Hindlimb muscle (tissue), 1 donor: ENCODE data around the gene ACADVL. TPM values are rescaled to one million over a fixed set of nuclear protein-coding genes. Genes with fewer than 3 reads are reported as not detected.
"Not testable (repeated sequence)": the region's sequence is repeated elsewhere in the genome, so short reads cannot be mapped to it uniquely, and the experiment has no call there.

Experiments used
- DNase-seq: peaks from one replicate; pipeline ENCODE4 v3.0.0-alpha.2; 2013
- polyA plus RNA-seq: library from polyadenylated mRNA; unstranded; fragments of 120-200 nt; gene quantifications from one replicate; pipeline ENCODE4 v1.2.1, GENCODE V29; 2013; ENCODE audit not compliant: insufficient read length

Gene ACADVL
- polyA plus RNA-seq = 260 TPM

DNA sequence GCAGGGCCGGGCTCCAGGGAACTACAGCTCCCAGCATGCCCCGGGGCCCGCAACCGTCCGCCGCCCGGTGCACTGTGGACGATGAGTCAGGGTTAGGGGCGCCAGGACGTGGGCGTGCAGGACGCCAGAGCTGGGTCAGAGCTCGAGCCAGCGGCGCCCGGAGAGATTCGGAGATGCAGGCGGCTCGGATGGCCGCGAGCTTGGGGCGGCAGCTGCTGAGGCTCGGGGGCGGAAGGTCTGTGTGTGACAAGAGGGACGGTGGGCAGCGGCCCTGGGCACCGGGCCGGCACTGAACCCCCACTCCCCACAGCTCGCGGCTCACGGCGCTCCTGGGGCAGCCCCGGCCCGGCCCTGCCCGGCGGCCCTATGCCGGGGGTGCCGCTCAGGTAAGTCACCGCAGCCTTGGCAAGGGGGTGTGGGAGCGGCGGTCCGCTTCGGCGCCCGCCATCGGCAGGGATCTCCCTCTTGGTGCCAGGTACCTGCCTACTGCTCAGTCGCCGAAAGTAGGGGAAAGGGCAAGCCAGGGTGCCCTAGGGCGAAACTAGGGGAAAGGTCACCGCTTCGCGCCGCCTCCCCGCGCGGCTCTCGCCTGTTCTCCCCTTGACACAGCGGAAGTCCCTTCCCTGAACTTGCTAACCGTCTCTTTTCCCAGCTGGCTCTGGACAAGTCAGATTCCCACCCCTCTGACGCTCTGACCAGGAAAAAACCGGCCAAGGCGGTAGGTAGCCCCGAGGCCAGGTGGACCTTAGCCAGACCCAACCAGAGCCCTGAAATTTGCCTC lies at the start of gene ACADVL, which contains the start of gene DLG4:
ACADVL (plus strand) TSS at position 127 of the 781 bp plus-strand sequence; CDS start at position 174, 47 bp downstream.
DLG4 (minus strand) TSS at position 25 of the 781 bp plus-strand sequence.
- DNase-seq = peak; percentile 94

DNA sequence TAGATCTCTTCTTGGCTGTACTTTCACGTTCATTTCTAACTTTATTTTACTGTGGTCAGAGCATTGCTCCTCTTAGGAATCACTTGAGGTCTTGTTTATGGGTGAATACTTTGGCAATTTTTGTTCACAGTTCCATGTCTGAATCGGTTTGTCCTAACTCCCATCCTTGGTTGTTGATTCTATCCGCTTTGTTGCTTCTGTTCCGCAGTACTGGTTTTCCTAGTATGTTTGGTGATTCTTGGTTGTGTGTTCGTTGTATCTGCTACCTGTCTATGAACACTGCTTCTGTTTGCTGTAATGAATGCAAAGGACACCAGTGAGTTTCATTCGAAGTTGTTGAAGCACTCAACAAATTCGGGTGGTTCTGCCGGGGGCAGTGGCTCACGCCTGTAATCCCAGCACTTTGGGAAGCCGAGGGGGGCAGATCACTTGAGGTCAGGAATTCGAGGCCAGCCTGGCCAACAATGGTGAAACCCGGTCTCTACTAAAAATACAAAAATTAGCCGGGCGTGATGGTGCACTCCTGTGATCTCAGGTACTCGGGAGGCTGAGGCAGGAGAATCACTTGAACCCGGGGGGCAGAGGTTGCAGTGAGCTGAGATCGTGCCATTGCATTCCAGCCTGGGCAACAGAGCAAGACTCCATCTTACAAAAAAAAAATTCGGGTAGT lies 47.1 kb upstream of the ACADVL start:
- DNase-seq = not testable (repeated sequence)

GRCh38 chr17:7173687-7174602 lies 45.8 kb upstream of the ACADVL start:
- peak; percentile 46 for DNase-seq

GRCh38 chr17:7174603-7175326 lies 45.0 kb upstream of the ACADVL start:
- no peak for DNase-seq

DNA sequence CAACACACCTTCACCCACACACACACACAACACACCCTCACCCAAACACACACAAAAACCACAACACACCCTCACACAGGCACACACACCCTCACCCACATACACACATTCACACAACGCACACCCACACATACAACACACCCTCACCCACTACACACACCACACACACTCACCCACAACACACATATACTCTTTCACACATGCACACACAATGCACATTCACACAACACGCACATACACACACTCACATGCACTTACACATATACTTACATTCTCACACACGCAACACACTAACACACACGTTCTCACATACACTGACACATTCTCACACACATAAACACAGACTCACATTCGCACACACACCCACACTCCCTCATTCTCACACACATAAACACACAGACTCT lies 44.4 kb upstream of the ACADVL start:
- DNase-seq = no peak

- DNase-seq = no peak
Measured at GRCh38 chr17:7176107-7176840, 43.5 kb upstream of the ACADVL start.

GRCh38 chr17:7176841-7177190 lies 42.9 kb upstream of the ACADVL start:
- peak; percentile 21 for DNase-seq

GRCh38 chr17:7177191-7177953 lies 42.4 kb upstream of the ACADVL start:
- peak; percentile 76 for DNase-seq

- DNase-seq = peak; percentile 38
Measured at GRCh38 chr17:7177954-7178477, 41.7 kb upstream of the ACADVL start.

- DNase-seq = no peak
Measured at GRCh38 chr17:7178973-7179316, 40.8 kb upstream of the ACADVL start.

DNA sequence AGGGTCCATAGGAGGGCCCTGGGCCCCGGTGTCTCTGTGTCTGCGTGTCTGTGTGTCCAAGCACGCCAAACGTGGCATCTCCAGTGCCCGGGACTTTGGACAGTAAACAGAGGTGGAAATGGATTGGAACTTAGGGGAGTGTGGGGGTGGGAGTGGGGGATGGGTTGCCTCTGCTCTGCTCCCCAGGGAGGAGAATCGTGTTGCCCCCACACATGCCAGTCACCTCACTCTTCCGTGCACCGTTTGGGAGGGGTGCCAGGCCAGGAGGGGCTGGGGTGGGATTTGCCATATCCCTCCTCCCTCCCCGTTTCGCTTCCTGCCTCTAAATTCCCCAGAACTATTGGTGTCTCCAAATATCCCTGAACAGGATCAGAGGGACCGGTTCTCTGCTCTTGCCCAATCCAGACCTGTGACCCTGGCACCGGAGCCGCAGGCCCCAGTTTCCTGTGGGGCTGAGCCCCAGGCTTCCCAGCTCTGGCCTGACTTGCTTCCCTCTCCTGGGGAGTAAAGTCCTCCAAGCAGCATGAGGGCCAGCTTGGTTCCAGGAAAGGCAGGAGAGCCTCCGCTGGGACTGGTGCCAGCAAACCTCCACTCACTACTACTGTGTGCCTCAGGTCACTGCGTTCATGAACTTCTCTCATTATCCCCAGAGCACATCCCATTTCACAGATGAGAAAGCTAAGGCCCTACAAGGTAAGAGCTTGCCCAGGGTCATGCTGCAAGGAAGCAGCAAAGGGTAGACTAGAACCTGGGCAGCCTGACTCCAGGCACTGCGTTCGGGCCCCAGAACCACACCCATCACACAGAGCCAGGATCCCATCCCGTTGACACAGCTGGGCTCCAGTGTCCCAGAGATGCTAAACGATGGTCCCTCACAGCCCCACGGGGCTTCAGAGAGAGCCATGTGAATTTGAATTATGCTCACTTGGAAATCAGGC lies 40.2 kb upstream of the ACADVL start, which contains the start of gene ASGR1:
ASGR1 (minus strand) TSS at position 54 of the 938 bp plus-strand sequence. CDS start 807 bp downstream, outside the sequence.
- DNase-seq = no peak

DNA sequence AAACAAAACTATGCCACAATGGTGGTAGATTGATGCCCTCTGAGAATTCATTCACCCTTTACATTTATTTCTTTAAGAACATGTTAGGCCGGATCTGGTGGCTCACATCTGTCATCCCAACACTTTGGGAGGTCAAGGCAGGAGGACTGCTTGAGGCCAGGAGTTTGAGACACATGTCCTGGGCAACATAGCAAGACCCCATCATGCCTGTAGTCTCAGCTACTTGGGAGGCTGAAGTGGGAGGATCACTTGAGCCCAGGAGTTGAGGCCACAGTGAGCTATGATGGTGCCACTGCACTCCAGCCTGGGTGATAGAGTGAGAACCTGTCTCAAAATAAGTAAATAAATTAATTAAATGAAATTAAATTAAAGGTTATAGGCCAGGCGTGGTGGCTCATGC lies 37.6 kb upstream of the ACADVL start:
- not testable (repeated sequence) for DNase-seq

GRCh38 chr17:7183433-7184090 lies 36.2 kb upstream of the ACADVL start:
- no peak for DNase-seq

DNA sequence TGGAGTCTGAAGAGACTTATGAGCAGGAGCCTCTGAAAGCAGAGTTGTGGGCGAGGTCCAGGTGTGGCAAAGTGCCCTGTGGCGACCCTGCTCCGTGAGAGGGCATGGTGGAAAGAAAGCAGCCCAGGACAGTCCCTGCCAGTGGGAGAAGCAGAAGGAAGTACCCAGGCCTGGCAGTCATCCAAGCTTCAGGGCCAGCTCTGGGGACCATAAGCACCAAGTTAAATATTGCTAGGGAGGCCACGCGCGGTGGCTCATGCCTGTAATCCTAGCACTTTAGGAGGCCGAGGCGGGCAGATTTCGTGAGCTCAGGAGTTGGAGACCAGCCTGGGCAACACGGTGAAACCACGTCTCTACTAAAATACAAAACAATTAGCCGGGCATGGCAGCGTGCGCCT lies 35.6 kb upstream of the ACADVL start:
- DNase-seq = no peak

GRCh38 chr17:7184647-7185046 lies 35.1 kb upstream of the ACADVL start:
- no peak for DNase-seq

DNA sequence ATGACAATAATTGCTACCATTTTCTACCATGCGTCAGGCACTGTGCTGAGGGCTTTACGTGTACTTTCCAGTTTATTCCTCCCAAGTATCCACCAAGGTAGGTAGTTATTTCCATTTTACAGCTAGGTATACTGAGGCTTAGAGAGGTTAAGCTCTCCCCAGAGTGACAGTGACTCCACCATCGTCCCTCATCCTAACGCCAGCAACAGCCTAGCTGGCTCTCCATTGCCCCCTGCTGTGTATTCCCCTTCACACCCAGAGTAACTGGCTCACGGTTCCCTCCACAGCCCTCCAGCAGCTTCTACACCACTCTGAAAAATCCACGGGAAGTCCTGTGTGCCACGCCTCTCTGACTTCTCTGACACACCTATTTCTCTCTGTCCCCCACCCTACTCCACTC lies 33.5 kb upstream of the ACADVL start:
- no peak for DNase-seq

GRCh38 chr17:7190276-7190917 lies 29.3 kb upstream of the ACADVL start:
- DNase-seq = no peak

- no peak for DNase-seq
Measured at GRCh38 chr17:7191069-7191468, 28.7 kb upstream of the ACADVL start.
